Activated T-cell treated with anti-CD3 and anti-CD28 coated beads, Interleukin-2, amount 50 U/mL, for 72 hours (primary cell): Measurements from ENCODE around the gene RAB8B. TPM values are rescaled to one million over a fixed set of nuclear protein-coding genes. Genes with fewer than 3 reads are reported as not detected.

Source experiments
- ATAC-seq, 2 donors: fragments of 150-1000 bp; cut with Tn5 transposase; replicated peaks in 1 of 2; 2 replicates each; pipeline ENCODE4 v1.10.0; 2021; ENCODE audit warnings: moderate library complexity in 2 of 2, mild to moderate bottlenecking in 1 of 2
- DNase-seq, 2 donors: peaks; one replicate each; pipeline ENCODE4 v3.0.0; 2021 to 2022; ENCODE audit warnings: mixed read lengths in 1 of 2
- H3K27ac Mint-ChIP-seq: one replicate; pipeline ENCODE4 v1.8.0; 2022; ENCODE audit warnings: mild to moderate bottlenecking, moderate library complexity, mixed read lengths
- H3K27me3 Mint-ChIP-seq: one replicate; pipeline ENCODE4 v1.8.0; 2022; ENCODE audit warnings: low read depth, mixed read lengths
- H3K36me3 Mint-ChIP-seq, 2 donors: one replicate each; pipeline ENCODE4 v1.8.0; 2022; ENCODE audit warnings: mixed read lengths in 2 of 2, mild to moderate bottlenecking in 1 of 2; ENCODE audit not compliant: insufficient read depth in 2 of 2
- H3K4me1 Mint-ChIP-seq: one replicate; pipeline ENCODE4 v1.8.0; 2022; ENCODE audit warnings: low read depth, mixed read lengths
- H3K4me3 Mint-ChIP-seq, 2 donors: one replicate each; pipeline ENCODE4 v1.8.0; 2022; ENCODE audit warnings: mild to moderate bottlenecking in 2 of 2, mixed read lengths in 2 of 2, moderate library complexity in 2 of 2
- H3K9me3 Mint-ChIP-seq, 2 donors: one replicate each; pipeline ENCODE4 v1.8.0; 2022; ENCODE audit warnings: mixed read lengths in 2 of 2
- total RNA-seq, 2 donors: library from RNA; stranded (reverse); gene quantifications; one replicate each; pipeline ENCODE4 v1.2.3, GENCODE V29; 2022

RAB8B gene
- total RNA-seq, 2 donors from 2014 or later, result 122 to 157 TPM

GRCh38 chr15:63165166-63165859 is 24.1 kb upstream of the RAB8B start:
- Mint-ChIP-seq H3K4me3 (no peak overlapping the region), H3K27ac (no peak overlapping the region), H3K9me3 (no peaks in the 10 kb centered on the region), H3K4me1 (peaks cover 7% of the 10 kb centered on the region), H3K27me3 (no peaks in the 10 kb centered on the region), H3K36me3 (no peaks in the 10 kb centered on the region)
- no peak for DNase-seq
- ATAC-seq, result no peak

GRCh38 chr15:63166219-63166618 is 23.2 kb upstream of the RAB8B start:
- H3K36me3 Mint-ChIP-seq, result no peaks in the 10 kb centered on the region
- no peak overlapping the region for H3K27ac Mint-ChIP-seq
- H3K27me3 Mint-ChIP-seq, result no peaks in the 10 kb centered on the region
- H3K4me1 Mint-ChIP-seq, result peaks cover 7% of the 10 kb centered on the region
- no peak overlapping the region for H3K4me3 Mint-ChIP-seq
- DNase-seq (no peak), ATAC-seq (peak in 1 of 2 donors; percentile 30)
- H3K9me3 Mint-ChIP-seq, result no peaks in the 10 kb centered on the region

GRCh38 chr15:63169788-63170187 is 19.6 kb upstream of the RAB8B start:
- no peak for ATAC-seq
- Mint-ChIP-seq H3K27me3 (no peaks in the 10 kb centered on the region), H3K36me3 (no peaks in the 10 kb centered on the region), H3K4me3 (no peak overlapping the region), H3K4me1 (peaks cover 7% of the 10 kb centered on the region), H3K9me3 (no peaks in the 10 kb centered on the region), H3K27ac (no peak overlapping the region)
- DNase-seq, result no peak

GRCh38 chr15:63172376-63172775 is 17.0 kb upstream of the RAB8B start:
- ATAC-seq (no peak), DNase-seq (no peak)
- Mint-ChIP-seq H3K4me3 (no peak overlapping the region), H3K4me1 (peaks cover 17% of the 10 kb centered on the region), H3K27me3 (no peaks in the 10 kb centered on the region), H3K9me3 (no peaks in the 10 kb centered on the region), H3K27ac (no peak overlapping the region), H3K36me3 (no peaks in the 10 kb centered on the region)

GRCh38 chr15:63172851-63173451 is 16.5 kb upstream of the RAB8B start:
- no peak overlapping the region for H3K4me3 Mint-ChIP-seq
- no peaks in the 10 kb centered on the region for H3K27me3 Mint-ChIP-seq
- DNase-seq (no peak), ATAC-seq (no peak)
- no peaks in the 10 kb centered on the region for H3K36me3 Mint-ChIP-seq
- no peak overlapping the region for H3K27ac Mint-ChIP-seq
- H3K4me1 Mint-ChIP-seq, result peaks cover 23% of the 10 kb centered on the region
- no peaks in the 10 kb centered on the region for H3K9me3 Mint-ChIP-seq

- DNase-seq (peak in 1 of 2 donors; percentile 12), ATAC-seq (peak; percentile 19 to 25)
- H3K4me3 Mint-ChIP-seq, result no peak overlapping the region
- no peaks in the 10 kb centered on the region for H3K36me3 Mint-ChIP-seq
- H3K27ac Mint-ChIP-seq, result no peak overlapping the region
- peaks cover 28% of the 10 kb centered on the region for H3K4me1 Mint-ChIP-seq
- H3K9me3 Mint-ChIP-seq, result no peaks in the 10 kb centered on the region
- no peaks in the 10 kb centered on the region for H3K27me3 Mint-ChIP-seq
Observed at GRCh38 chr15:63176302-63176701, 13.1 kb upstream of the RAB8B start.

GRCh38 chr15:63178034-63178433 is 11.4 kb upstream of the RAB8B start:
- Mint-ChIP-seq H3K9me3 (no peaks in the 10 kb centered on the region), H3K27me3 (no peaks in the 10 kb centered on the region), H3K36me3 (no peaks in the 10 kb centered on the region), H3K4me1 (peaks cover 28% of the 10 kb centered on the region), H3K4me3 (no peak overlapping the region), H3K27ac (no peak overlapping the region)
- no peak for ATAC-seq
- no peak for DNase-seq

GRCh38 chr15:63180746-63181145 is 8.7 kb upstream of the RAB8B start:
- H3K27ac Mint-ChIP-seq, result no peak overlapping the region
- H3K9me3 Mint-ChIP-seq, result no peaks in the 10 kb centered on the region
- peaks cover 34% of the 10 kb centered on the region for H3K4me1 Mint-ChIP-seq
- ATAC-seq (no peak), DNase-seq (no peak)
- no peaks in the 10 kb centered on the region for H3K27me3 Mint-ChIP-seq
- no peak overlapping the region for H3K4me3 Mint-ChIP-seq
- no peaks in the 10 kb centered on the region for H3K36me3 Mint-ChIP-seq

- Mint-ChIP-seq H3K27me3 (no peaks in the 10 kb centered on the region), H3K4me3 (no peak overlapping the region), H3K9me3 (no peaks in the 10 kb centered on the region), H3K27ac (no peak overlapping the region), H3K36me3 (no peaks in the 10 kb centered on the region), H3K4me1 (peaks cover 33% of the 10 kb centered on the region)
- DNase-seq, result no peak
- no peak for ATAC-seq
Observed at GRCh38 chr15:63181648-63182047, 7.8 kb upstream of the RAB8B start.

- peaks cover 4% of the 10 kb centered on the region in 2 donors for H3K36me3 Mint-ChIP-seq
- ATAC-seq, result no peak
- no peak overlapping the region for H3K4me3 Mint-ChIP-seq
- H3K27me3 Mint-ChIP-seq, result no peaks in the 10 kb centered on the region
- H3K4me1 Mint-ChIP-seq, result peaks cover 35% of the 10 kb centered on the region
- no peaks in the 10 kb centered on the region for H3K9me3 Mint-ChIP-seq
- H3K27ac Mint-ChIP-seq, result no peak overlapping the region
- no peak for DNase-seq
Observed at GRCh38 chr15:63185206-63185605, 4.2 kb upstream of the RAB8B start.

GRCh38 chr15:63186065-63186464 is 3.3 kb upstream of the RAB8B start:
- H3K4me3 Mint-ChIP-seq, result no peak overlapping the region
- no peaks in the 10 kb centered on the region for H3K9me3 Mint-ChIP-seq

GRCh38 chr15:63187589-63188226 is 1.7 kb upstream of the RAB8B start:
- peak overlapping the region; percentile 92 to 93 for H3K4me3 Mint-ChIP-seq
- H3K36me3 Mint-ChIP-seq, result peaks cover 7 to 16% of the 10 kb centered on the region in 2 donors
- DNase-seq, result no peak
- no peak for ATAC-seq
- H3K27ac Mint-ChIP-seq, result peak overlapping the region; percentile 94
- H3K9me3 Mint-ChIP-seq, result no peaks in the 10 kb centered on the region
- no peaks in the 10 kb centered on the region for H3K27me3 Mint-ChIP-seq
- peaks cover 51% of the 10 kb centered on the region for H3K4me1 Mint-ChIP-seq

More at GRCh38 chr15:63186065-63186464, 3.3 kb upstream of the RAB8B start:
- peaks cover 7 to 9% of the 10 kb centered on the region in 2 donors for H3K36me3 Mint-ChIP-seq
- no peaks in the 10 kb centered on the region for H3K27me3 Mint-ChIP-seq
- H3K27ac Mint-ChIP-seq, result no peak overlapping the region
- no peak for ATAC-seq
- H3K4me1 Mint-ChIP-seq, result peaks cover 35% of the 10 kb centered on the region
- no peak for DNase-seq

GRCh38 chr15:63188247-63188925 is 1.0 kb upstream of the RAB8B start:
- ATAC-seq, result peak; percentile 1 to 3
- Mint-ChIP-seq H3K4me1 (peaks cover 58% of the 10 kb centered on the region), H3K27ac (peak overlapping the region; percentile 94), H3K4me3 (peak overlapping the region; percentile 92 to 93), H3K27me3 (no peaks in the 10 kb centered on the region), H3K9me3 (no peaks in the 10 kb centered on the region), H3K36me3 (peaks cover 7 to 17% of the 10 kb centered on the region in 2 donors)
- DNase-seq, result peak; percentile 33 to 46
